Endometrial microvascular endothelial cells (primary cell): ENCODE data around the gene HNF4A. TPM values are rescaled to one million over a fixed set of nuclear protein-coding genes. Genes with fewer than 3 reads are reported as not detected.
"Not testable (repeated sequence)": the region's sequence is repeated elsewhere in the genome, so short reads cannot be mapped to it uniquely, and the experiment has no call there.

Experiments used
- in situ Hi-C: cut with HindIII; loops from 2 replicates; pipeline ENCODE4 v1.10.0; 2017; ENCODE audit warnings: low sequenced_read_pairs, low pct_unique_long_range_greater_than_20kb; ENCODE audit errors: inconsistent ontology term
- total RNA-seq: library from RNA; depleted of rRNA; stranded (reverse); fragments of >200 nt; gene quantifications from one replicate; pipeline ENCODE4 v1.2.3, GENCODE V29; 2015; ENCODE audit errors: inconsistent ontology term

The HNF4A gene
- total RNA-seq, 1 donor from 2014 or later, result not detected

DNA sequence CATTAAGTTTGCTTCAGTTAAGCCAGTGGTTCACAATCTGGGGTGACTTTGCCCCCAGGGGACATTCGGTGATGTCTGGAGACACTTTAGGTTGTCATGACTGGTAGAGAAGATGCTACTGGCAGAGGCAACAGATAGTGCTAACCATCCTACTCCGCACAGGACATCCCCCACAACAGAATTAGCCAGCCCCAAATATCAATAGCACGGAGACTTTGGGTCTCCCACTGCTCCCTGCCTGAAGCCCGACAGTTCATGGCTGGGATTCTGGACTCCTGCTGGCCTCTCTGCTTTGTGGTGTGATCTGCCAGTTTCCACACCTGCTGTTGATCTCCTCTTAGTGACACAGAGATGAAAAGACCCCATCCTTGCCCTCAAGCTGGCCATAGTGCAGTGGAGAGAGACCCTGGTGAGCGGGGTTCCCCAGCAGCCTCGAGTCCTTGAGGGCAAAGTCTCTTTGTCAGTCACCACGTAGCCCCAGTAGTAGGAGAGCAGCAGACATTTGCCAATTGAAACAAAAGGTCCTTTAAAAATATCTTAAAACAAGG is 95.5 kb downstream of the HNF4A start:
- in situ Hi-C loops, result no loop called here

DNA sequence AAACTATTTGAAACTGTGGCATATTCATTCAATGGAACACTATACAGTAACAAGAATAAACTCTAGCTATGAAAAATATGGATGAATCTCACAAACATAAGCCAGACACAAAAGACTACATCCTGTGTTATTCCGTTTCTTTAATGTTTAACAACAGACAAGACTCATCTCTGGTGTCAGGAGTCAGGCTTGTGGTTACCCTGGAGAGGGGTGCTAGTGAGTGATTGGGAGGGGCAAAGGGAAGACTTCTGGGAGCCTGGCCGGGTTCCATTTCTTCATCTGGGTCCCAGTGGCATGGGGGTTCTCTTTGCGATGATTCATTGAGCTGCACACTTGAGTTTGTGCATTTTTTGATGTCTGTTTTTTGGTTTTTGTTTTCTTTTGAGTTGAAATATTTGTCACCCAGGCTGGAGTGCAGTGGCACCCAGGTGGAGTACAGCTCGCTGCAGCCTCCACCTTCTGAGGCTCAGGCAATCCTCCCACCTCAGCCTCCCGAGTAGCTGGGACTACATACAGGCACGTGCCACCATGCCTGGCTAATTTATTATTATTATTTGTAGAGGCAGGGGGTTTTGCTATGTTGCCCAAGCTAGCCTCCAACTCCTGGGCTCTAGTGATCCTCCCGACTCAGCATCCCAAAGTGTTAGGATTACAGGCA is 98.9 kb downstream of the HNF4A start:
- in situ Hi-C loops, result no loop called here

DNA sequence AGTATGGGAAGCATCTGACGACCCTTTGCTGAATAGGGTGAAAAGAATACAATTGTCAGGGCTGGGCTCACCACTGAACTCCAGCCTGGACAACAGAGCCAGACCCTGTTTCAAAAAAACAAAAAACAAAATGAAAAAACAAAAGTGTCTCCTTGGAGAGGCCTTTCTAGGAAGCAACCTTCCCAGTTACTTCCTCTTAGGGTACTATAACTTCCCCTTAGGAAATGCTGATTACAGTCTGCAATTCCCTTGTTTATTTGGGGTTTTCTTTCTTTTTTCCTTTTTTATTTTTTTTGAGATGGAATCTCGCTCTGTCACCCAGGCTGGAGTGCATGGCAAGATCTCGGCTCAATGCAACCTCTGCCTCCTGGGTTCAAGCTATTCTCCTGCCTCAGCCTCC is 99.6 kb downstream of the HNF4A start:
- in situ Hi-C loops, result no loop called here

DNA sequence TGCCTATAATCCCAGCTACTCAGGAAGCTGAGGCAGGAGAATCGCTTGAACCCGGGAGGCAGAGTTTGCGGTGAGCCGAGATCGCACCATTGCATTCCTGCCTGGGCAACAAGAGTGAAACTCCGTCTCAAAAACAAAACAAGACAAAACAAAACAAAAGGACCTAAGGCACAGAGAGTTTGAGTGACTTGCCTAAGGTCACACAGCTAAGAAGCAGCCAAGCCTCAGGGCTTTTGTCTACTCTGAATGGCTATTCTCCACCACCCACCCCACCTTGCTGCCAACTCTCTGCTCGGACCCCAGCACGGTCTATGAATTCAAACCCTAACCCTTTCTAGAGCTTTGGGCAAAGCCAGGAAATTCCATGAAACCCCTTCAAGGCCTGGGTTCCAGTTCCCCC is 101.1 kb downstream of the HNF4A start:
- in situ Hi-C loops, result no loop called here

DNA sequence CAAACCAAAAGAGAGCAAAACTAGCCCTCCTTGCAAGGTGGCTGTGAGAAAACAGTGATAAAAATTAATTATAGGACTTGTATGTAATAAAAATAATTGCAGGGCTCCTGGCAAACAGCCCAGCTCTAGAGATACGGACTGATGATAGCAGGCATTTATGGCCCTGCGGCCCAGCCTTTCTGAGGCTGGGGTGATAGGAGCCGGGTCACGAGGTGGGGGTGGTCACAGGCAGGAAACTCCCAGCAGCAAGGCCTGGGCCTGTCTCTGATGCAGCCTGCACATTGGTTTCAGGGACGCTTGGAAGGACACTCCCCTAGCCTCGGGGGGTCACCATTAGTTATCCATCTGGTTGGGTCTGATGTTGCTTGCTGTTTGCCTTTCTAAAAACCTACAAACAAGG is 101.5 kb downstream of the HNF4A start:
- in situ Hi-C loops, result no loop called here

DNA sequence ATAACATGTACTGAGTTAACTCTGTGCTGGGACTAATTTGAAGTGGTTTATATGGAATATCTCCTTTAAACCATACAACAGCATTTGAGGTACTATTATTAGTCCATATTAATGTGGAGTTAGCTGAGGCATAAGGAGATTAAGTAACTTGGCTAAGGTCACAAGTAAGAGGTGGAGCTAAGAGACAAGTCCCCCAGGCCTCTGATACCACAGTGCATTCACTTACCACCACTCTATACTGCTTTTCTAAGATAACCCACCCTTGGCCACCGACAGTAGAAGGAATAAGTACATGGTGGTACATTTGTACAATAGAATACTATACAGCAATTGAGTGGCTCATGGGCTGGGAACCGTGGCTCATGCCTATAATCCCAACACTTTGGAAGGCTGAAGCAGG is 103.8 kb downstream of the HNF4A start:
- in situ Hi-C loops, result no loop called here

DNA sequence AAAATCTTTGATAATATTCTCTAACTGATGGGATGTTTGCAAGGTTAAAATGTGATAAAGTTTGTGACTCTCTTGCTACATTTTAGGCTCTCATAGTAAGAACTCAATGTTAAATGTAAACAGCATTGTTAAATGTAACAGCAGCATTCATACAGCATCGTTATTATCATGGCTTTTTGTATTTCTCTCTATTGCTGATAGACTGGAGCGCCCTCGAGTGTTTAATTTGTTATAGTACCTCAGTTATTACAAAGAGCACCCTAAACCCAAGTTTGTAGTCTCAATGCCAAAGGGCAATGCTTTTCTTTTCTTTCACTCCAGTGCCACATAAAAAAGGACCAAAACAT is 105.3 kb downstream of the HNF4A start:
- in situ Hi-C loops, result loop anchor here (10.0 kb wide), 1 partner anchor 66 kb away; no protein-coding TSS in a partner anchor

DNA sequence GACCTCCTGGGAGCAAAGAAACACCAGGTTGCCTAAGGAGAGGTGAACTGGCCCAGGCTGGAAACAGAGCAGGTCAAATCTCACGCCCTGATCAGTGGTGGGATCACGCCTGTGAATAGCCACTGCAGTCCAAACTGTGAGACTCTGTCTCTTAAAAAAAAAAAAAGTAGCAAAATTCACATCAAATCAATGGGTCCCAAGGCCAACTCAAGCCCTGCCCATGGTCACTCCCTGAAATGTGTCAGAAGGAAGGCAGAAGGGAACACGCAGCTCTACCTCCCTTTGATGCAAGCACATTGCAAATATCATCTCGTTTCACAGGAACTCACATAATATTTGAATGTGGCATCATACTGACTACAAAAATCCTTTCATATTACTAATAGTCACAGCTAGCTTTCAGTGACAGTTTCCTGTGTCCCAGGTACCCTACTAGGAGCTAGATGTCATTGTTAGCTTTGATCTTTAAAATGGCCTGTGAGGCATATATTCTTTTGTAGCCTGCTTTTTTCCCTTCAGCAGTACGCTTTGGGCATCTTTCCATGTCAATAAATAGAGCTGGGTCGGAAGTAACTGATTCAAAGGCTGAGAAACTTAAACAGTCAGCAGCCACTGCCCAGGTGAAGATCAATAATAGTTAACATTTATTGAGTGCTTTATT is 105.8 kb downstream of the HNF4A start:
- in situ Hi-C loops, result loop anchor here (10.0 kb wide), 1 partner anchor 66 kb away; no protein-coding TSS in a partner anchor

DNA sequence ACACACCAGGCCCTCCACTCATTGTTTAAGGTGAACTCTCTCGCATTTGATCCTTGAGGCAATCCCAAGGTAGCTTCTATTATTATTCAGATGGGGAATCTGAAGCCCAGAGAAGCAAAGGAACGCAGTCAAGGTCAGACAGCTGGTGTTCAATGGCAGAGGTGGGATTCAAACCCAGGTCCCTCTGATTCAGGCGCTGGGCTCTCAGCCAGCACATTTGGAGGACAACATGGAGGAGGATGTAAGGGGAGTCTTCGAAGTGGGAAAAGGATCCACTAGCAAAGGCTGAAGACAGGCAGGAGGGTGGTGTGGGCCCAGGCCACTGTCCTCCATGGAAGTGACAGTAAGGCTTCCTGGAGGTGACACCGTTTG is 106.3 kb downstream of the HNF4A start:
- in situ Hi-C loops, result loop anchor here (10.0 kb wide), 1 partner anchor 67 kb away; no protein-coding TSS in a partner anchor

DNA sequence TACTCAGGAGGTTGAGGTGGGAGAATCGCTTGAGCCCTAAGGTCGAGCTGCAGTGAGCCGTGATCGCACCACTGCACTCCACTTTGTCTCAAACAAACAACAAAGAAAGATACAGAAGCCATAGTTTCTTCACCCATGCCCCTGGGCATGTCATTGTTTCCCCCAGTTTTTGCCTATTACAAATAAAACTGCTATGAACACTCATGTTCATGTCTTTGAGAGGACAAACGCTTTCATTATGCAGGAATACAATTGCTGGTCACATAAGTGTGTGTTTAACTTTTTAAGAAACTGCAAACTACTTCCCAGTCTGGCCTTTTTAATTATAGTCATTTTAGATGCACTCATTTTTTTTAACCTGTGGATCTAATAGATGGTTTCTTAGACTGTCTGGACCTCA is 108.0 kb downstream of the HNF4A start:
- in situ Hi-C loops, result loop anchor here (10.0 kb wide), 1 partner anchor 69 kb away; no protein-coding TSS in a partner anchor

DNA sequence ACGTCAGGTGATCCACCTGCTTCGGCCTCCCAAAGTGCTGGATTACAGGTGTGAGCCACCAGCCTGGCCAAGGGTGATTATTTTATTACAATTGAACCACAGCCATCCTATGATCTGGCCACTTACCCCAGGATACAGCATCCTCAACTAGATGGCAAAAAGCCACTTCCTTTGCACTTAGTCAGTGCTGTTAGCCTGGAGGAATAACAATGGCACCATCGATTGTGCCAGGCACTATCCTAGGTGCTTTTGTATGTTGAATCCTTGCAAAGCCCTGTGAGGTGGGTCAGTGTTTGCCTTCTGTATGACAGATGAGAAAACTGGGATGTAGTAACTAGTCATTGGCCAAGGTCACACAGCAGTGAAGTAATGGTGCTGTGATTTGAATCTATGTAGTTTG is 109.0 kb downstream of the HNF4A start:
- in situ Hi-C loops, result loop anchor here (10.0 kb wide), 1 partner anchor 70 kb away; no protein-coding TSS in a partner anchor

DNA sequence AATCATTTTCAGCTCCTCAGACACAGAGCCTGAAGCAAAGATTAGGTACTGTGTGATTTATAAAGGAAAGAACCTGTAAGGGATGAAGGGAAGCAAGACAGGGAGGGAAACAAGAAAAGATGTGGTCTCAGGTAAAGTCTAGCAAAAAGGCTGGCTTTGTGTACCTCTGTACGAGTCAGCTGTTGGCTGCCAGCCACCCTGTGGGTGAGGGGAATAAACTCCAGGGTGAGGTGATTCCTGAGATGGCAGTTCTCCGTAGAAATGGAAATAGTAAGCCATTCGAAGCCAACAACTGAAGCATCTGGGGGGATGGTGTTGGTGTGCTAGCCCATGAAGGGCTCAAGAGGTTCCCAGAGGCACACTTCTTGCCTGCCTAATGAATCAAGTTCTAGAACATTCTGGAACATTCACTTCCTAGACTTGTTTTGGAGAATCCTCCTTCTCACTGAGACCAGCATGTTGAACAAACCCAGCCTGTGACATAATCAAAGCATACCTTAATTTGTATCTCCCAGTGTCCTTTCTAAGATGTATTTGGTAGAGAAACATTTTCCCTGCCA is 109.6 kb downstream of the HNF4A start:
- in situ Hi-C loops, result loop anchor here (10.0 kb wide), 1 partner anchor 70 kb away; no protein-coding TSS in a partner anchor

DNA sequence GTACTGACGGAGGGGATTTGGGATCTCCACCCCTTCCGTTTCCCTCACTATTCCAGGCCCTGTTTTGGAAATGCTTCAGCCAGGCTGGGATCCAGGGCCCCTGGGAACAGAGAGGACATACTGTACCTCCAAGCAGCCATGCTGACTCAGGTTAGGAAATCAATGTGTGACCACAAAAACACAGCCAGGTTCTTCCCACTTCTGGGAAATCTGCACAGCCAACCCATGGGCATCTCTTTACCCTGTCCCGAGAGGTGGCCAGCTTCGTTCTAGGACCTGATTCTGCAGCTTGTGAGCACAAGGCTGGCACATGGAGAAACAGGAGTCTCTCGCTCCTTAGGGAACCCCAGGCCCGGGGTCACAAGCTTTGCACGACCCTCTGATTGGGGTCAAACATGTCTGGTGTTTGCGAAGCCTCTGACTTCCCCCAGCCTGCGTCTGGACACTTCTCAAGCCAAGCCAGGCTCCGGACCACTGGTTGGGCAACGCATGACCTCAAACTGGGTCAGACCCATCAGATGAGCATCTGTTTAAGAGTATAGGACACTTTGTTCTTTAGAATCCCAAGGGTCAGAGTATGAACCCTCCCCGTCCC is 111.9 kb downstream of the HNF4A start:
- in situ Hi-C loops, result loop anchor here (10.0 kb wide), 1 partner anchor 73 kb away; no protein-coding TSS in a partner anchor

DNA sequence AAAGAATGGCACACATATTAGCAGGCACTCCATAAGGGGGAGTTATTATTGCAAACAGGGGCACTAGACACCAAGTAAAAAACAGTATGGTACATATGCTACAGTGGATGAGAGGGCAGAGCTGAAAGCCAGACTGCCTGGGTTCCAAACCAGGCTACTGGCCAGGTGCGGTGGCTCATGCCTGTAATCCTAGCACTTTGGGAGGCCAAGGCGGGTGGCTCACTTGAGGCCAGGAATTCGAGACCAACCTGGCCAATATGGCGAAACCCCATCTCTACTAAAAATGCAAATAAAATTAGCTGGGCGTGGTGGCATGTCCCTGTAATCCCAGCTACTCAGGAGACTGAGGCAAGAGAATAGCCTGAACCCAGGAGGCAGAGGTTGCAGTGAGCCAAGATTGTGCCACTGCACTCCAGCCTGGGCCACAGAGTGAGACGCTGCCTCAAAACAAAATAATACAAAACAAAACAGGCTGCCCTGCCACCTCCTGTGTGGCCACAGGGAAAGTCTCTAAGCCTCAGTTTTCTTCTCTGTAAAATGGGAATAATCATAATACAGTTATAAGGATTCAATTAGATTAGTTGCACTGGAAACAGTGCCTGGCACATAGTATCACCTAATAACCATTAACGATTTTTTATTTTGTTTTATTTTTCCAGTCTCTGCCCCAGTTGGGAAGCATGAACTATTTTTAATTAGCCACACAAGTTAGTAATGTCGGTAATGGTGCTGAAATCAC is 112.7 kb downstream of the HNF4A start:
- in situ Hi-C loops, result loop anchor here (10.0 kb wide), 1 partner anchor 73 kb away; no protein-coding TSS in a partner anchor

DNA sequence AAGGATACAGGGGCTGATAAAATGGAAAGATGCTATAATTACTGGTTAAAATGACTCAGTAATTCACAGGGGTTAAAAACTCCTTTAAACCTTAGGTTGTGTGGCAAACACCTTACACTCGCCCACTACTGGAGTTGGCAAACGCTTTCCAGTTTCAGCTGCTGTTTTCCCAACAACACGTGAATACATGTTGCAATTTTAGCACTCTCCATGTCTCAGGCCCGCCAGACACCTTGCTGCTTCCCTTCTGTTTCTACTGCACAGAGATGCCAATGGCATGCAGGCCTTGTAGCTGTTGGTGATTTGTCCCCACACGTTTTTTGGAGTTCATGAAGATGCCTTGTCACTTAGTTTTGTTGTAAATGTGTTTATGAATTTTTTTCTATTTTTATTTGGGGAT is 114.8 kb downstream of the HNF4A start:
- in situ Hi-C loops, result no loop called here

DNA sequence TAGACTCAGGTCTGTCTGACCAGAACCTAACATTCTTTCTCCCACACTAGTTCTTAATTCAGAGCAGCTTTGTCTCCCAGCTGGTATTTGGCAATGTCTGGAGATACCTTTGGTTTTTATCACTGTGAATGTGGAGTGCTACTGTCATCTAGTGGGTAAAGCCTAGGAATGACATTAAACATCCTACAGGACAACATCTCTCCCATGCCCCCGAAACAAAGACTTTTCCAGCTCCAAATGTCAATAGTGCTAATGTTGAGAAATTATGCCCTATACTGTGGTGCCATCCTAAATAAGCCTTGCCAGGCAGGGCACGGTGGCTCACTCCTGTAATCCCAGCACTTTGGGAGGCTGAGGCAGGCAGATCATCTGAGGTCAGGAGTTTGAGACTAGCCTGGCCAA is 116.0 kb downstream of the HNF4A start:
- in situ Hi-C loops, result no loop called here

DNA sequence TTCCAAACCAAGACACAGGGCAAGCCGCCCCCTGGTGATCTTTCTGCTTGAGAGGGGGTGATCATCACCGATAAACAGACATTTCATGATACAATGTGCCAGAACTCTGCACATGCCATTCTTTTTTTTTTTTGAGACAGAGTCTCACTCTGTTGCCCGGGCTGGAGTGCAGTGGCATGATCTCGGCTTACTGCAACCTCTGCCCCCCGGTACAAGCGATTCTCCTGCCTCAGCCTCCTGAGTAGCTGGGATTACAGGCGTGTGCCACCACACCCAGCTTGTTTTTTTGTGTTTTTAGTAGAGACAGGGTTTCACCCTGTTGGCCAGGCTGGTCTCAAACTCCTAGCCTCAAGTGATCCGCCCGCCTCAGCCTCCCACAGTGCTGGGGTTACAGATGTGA is 116.8 kb downstream of the HNF4A start:
- in situ Hi-C loops, result not testable (repeated sequence)

DNA sequence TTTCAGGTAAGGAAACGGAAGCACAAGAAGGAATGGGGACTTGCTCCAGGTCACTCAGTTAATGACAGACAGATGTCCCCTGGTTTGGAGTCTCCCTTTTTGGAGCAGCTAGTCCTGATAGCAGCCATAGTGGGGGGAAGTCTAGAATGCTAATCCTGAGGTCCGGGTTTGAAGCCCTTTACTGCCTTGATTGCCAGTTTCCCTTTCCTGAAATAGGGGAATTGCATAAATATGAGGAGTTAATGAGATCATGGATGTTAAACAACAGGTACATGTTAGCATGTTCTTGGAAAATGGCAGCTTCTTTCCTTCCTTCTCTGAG is 119.8 kb downstream of the HNF4A start:
- in situ Hi-C loops, result no loop called here
